ENCODE measurements around the gene PTPN6.

Gene PTPN6

DNA sequence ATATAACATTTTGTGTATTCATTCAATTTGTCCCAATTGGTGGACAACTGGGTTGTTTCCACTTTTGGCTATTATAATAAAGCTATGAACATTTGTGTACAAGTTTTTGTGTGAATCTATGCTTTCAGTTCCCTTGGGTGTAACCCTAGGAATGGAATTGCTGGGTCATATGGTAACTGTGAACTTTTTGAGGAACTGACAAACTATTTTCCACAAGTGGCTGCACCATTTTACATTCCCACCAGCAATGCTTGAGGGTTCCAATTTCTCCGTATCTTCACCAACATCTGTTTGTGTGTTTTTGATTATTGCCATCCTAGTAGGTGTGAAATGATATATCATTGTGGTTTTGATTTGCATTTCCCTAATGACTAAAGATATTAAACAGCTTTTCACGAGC, 54.2 kb downstream of the PTPN6 start:
- DNase-seq (ENCODE audit: low spot score) (no peak), FAIRE-seq (peak; percentile 48)

DNA sequence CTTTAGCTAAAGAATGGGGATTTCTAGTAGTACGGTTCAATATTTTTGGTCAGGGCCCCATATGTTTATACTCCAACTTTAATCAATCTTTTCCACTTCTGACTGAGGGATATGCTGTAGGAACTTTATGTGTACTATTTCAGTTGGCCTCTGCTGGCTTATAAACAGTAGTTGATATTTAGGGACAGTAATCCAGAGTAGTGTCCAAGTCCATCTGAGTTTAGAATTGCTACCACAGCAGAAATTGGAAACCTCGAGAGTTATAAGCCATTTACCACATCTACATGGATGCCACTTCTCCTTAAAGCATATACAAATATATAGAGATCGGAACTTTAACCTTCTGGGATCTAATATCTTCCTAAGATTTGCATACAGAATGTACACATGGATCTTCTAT, 55.5 kb downstream of the PTPN6 start:
- DNase-seq (ENCODE audit: low spot score): no peak
- no peak for FAIRE-seq

DNA sequence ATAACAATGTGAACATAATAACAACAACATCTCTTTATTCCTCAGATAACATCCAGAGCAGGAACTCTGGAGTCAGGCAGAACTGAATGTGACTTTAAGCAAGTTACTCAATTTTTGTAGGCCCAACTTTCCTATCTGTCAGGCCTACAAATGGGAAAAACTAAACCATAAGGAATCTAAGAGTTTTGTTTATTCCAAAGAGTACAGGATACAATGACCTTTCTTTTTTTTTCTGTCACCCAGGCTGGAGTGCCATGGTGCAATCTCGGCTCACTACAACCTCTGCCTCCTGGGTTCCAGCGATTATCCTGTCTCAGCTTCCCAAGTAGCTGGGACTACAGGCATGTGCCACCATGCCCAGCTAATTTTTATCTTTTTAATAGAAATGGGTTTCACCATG, 57.7 kb downstream of the PTPN6 start:
- no peak for FAIRE-seq
- no peak for DNase-seq (ENCODE audit: low spot score)

DNA sequence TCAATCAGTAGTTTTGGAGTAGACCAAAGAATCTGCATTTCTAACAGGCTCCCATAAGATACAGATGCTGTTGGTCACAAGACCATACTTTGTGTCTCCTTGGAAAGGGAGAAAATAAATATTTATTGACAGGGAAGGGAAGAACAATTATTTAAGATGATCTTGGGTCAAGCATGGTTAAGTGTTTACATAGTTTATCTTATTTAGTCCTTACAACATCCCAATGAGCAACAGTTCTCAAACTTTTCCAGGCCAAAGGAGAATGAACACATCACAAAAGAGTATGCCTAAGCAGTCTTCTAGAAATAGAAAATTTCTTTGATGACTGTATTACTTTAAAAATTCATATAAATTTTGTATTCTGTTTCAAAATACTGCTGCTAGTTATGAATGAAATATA, 58.4 kb downstream of the PTPN6 start:
- FAIRE-seq (no peak), DNase-seq (ENCODE audit: low spot score) (no peak)
